Stimulated activated CD8-positive, alpha-beta memory T cell treated with anti-CD3 and anti-CD28 coated beads, Interleukin-15, amount 100 ng/mL, for 4 hours (primary cell): ENCODE results near the gene CEP350.

ENCODE experiments used
- DNase-seq, 2 donors: peaks; one replicate each; pipeline ENCODE4 v3.0.0-alpha.2; 2020; ENCODE audit warnings: low read depth in 2 of 2

CEP350 gene

DNA sequence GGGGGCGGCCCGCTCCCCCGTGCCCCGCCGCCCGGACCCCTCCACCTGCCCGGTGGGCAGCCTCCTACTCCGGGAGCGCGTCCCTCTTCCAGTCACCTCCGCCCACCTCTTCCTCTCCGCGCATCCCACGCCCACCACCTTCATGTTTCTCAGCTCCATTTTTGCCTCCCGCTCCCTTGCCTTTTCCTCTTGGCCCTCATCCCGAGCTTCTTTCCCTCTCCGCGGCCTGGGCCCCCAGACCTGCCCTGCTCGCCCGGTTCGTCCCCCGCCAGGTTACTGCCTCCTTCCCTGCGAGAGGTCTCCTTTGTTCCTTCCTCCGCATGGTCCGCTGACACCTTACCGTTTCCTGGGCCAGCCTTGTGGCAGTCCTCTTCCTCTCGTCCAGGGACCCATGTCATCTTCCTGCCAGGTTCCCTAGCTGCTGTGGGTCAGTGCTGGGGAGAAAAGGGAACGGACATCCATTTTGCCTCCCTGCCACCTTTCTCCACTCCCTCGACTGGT is 200.6 kb downstream of the CEP350 start:
- DNase-seq: no peak

DNA sequence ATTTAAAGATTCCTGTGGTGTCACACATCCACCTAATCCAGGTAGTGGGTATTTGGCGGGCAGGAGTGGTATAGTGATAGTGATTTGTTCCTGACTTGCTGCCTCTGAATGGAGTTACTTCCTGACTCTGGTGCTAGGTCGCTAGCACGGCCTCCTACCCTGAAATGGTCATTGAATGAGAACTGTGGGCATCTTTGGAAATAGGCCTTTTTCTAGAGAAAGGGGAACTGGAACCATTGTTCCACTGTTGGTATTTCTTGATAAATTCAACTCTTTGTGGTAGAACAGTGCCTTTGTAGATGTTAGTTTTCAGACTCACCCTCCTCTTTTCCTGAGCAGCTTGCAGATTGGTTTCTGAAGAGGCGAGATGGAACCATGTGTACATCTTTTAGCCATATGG is 201.6 kb downstream of the CEP350 start:
- DNase-seq: no peak

DNA sequence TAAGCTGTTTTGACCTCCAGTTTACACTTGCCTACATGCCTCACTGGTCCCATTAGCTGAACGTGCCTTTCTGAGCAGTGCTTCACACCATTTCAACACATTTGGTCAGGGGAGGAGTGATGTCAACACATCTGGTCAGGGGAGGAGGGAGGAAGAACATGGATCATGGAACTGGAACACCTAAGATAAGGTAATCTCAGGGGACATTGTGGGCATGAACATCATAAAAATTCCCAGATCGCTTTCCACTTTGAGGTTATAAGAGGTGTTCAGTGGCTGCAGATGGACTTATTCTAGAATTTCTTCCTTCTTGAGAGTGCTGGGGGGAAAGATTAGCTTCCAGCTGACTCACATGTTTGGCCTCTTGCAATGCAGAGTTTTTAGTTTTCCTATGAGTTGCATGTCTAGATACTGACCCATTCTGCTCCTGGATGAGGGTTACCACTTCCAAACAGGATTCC is 202.1 kb downstream of the CEP350 start:
- no peak for DNase-seq

DNA sequence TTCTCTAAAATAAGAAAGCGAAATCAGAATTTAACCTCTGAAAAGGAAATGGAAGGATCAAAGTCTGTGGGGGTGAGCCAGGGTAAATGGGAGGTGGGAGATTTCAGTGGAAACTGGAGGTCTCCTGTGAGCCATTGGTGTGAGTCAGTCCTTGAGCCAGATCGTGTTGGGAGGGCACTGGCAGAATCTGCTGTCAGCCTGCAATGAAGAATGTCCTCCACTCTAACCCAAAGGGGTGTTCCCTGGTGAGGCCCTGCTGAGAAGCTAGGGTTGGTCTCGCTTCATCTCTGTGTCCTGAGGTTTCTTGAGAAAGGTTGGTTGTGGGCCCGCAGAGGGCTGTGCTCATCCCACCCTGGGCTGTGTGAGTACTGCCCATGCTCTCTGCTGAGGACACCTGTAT is 202.5 kb downstream of the CEP350 start:
- DNase-seq: no peak

DNA sequence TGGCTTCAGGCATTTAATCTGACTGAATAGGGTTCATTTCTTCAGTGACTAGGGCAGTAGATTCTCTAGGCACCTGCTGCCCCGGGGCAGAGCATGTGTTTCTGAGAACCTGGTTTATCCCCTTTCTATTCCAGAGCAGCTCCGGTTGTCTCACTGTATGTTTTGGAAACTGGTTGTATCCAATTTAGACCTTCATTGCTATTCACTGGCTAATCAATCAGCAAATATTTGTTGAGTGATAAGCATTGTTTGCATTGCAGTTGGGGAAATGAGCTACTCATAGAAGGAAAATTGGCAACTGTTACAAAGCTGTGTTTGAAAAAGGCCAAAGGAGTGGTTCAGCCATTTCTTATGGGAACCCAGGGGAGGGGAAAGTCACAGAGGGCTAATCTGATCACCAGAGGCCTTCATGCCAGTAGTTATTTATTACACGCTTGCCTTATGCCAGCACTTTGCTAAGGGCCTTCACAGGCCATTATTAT is 203.0 kb downstream of the CEP350 start:
- no peak for DNase-seq

DNA sequence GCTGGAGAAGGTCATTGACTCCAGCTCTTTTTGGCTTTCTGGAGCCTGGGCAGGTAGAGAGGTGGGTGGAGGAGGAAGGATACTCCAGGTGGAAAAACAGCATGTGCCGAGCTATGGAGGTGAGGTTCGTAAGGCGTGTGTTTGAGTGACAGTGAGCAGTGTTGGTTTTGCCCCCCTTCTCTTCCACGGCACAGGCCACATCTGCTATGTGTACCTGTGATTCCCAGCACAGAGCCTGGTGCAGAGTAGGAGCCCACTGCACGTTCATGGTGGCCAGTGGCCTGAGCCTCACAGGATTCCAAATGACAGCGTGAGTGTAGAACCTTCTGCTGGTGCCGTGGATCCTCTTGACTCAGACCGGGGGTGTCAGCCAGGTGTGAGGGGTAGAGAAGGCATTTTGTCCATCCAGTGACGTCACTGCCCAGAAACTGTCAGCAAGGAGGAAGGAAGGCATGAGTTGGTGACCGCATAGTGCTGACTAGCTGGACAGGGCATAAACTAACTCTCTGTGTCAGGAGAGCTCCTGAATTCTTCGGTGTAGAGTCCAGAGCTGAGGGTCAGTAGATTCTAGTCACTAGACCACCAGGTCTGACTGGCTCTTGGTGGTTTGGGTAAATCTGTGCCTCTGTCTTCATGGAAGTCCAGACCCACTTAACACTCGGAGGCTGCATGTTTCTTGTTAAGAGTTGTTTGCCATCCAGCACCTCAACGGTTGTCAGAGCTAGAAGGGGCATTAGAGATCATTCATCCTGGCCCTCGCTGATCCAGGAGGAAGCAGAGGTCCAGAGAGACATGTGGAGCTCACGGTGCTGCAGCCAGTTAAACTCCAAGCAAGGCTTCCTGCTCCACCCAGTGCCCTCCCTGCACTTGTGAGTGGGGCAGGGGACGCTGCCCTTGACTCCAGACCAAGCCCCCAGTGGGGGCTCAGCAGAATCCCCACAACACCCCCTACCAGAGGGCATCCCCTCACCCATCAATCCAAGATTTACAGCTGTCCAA is 203.8 kb downstream of the CEP350 start:
- DNase-seq: no peak

DNA sequence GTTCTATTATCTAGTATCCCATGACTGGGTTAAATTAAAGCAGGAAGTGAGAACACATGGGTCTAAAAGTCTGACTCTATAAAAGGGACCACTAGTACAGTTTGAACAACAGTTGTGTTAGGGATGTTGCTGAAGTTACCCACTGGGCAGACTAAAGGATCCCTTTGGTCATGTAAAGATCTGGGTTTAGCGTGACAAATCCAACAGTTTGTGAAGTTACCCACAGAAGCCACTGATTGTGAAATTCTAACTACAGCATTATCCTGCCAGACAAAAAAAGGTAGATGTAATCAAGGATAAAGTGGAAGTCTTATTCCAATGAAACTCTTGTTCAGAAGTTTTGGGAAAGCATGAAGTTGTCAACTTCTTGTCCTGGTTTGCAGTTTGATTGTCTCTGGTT is 205.7 kb downstream of the CEP350 start:
- no peak for DNase-seq

DNA sequence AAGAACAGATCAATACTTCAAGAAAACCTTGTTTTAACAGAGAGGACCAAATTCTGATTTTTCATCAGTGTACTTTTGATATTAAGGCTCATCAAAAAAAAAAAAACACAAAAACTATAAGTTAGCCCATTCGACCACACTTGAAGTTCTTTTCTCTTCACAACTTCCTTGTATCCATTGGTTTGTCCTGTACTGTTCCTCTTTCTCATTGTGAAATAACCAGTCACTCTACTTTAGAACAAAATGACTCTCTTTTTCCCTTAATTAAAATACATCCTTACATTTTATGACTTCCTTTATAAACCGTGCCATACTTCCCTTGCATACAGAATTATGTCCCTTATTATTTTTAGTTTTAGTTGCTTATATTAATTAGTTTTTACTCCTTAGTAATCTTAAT is 208.4 kb downstream of the CEP350 start:
- no peak for DNase-seq
